GM12878 (cell line): ENCODE measurements around the gene PRRC2C. TPM values are rescaled to one million over a fixed set of nuclear protein-coding genes. Genes with fewer than 3 reads are reported as not detected.

Experiments used
- CREB1 ChIP-seq: IDR thresholded peaks from 2 replicates; pipeline ENCODE4 v1.6.1; 2012; ENCODE audit warnings: low read depth, mild to moderate bottlenecking, inconsistent platforms
- FOXM1 ChIP-seq: IDR thresholded peaks from 2 replicates; pipeline ENCODE4 v1.6.1; 2012; ENCODE audit warnings: low read depth, mild to moderate bottlenecking, inconsistent platforms, low read length, moderate library complexity
- GATAD2B ChIP-seq: fragments of 450-650 bp; conservative IDR thresholded peaks from 2 replicates; pipeline ENCODE4 v1.6.1; 2017; ENCODE audit warnings: low read depth, mild to moderate bottlenecking, moderate library complexity
- KDM1A ChIP-seq: fragments of 200-600 bp; sonication (generic); IDR thresholded peaks from 2 replicates; pipeline ENCODE4 v1.6.1; 2016; ENCODE audit warnings: borderline replicate concordance
- LARP7 ChIP-seq: fragments of 450-650 bp; IDR thresholded peaks from 2 replicates; pipeline ENCODE4 v1.6.1; 2017; ENCODE audit warnings: mild to moderate bottlenecking
- NR2C2 ChIP-seq: IDR thresholded peaks from 2 replicates; pipeline ENCODE4 v1.6.1; 2011; ENCODE audit warnings: borderline replicate concordance, low read depth; ENCODE audit not compliant: control insufficient read depth, insufficient read length
- POLR2AphosphoS5 ChIP-seq: IDR thresholded peaks from 2 replicates; pipeline ENCODE4 v1.6.1; 2011; ENCODE audit warnings: mild to moderate bottlenecking, low read length, inconsistent platforms
- RAD51 ChIP-seq: fragments of 450-650 bp; IDR thresholded peaks from 2 replicates; pipeline ENCODE4 v1.6.1; 2016; ENCODE audit warnings: moderate library complexity, mild to moderate bottlenecking, inconsistent platforms
- SMAD5 ChIP-seq: IDR thresholded peaks from 2 replicates; pipeline ENCODE4 v1.6.1; 2016; ENCODE audit warnings: antibody characterized with exemption, low read depth
- TCF7 ChIP-seq: IDR thresholded peaks from 2 replicates; pipeline ENCODE4 v1.6.1; 2014; ENCODE audit warnings: antibody characterized with exemption, borderline replicate concordance
- ZNF687 ChIP-seq: fragments of 450-650 bp; IDR thresholded peaks from 2 replicates; pipeline ENCODE4 v1.6.1; 2017; ENCODE audit warnings: mild to moderate bottlenecking, moderate library complexity
- polyA plus RNA-seq, 11 experiments: library from polyadenylated mRNA; depleted of rRNA in 4 of 11; unstranded in 6 of 11; stranded (reverse) in 5 of 11; fragments of >200 nt; fragmentation: Nextera tagmentation in 4 of 11; fragmentation: Illumina TruSeq in 1 of 11; extraction: Ambion mirVana in 4 of 11; extraction: Trizol in 1 of 11; gene quantifications; 1 replicate in 1 of 11; 2 replicates in 10 of 11; pipeline versions ENCODE4 v1.2.1 to v1.2.3, GENCODE V29; 2011 to 2016; ENCODE audit warnings: inconsistent platforms in 2 of 11, missing spikeins in 2 of 11, low read depth in 1 of 11
- total RNA-seq, 4 experiments: library from RNA; depleted of rRNA in 3 of 4; stranded (reverse); fragments of >200 nt in 3 of 4; fragmentation: Illumina TruSeq in 1 of 4; extraction: Trizol in 1 of 4; gene quantifications; 2 replicates each; pipeline versions ENCODE4 v1.2.1 to v1.2.3, GENCODE V29; 2013 to 2021

The PRRC2C gene
- total and polyA plus RNA-seq, 10 of the 15 experiments (the other 5 are each of a cell fraction or from before 2014, with no cell fraction given) = 53.4 to 182 (median 91.8) TPM

DNA sequence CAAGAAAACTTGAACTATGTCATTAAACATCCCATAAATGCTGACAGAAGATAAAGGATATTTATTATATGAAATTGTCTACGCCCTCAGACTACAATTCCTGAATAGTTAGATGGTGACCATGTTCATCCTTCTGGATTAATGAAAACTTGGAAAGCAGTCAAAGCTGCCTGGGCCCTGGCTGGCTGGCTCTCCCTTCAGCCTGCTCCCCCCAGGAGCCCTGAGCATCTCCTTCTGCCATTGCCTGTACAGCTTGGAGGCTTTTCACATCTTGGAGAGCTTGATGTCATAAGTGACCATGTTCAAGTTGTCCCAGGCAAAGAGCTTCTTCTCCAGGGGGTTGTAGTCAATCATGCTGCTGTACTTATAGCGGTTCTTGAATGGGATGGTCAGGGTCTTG, 150.3 kb downstream of the PRRC2C start (continued):
- TF ChIP-seq ZNF687 (no peak), NR2C2 (no peak), RAD51 (no peak), CREB1 (no peak), SMAD5 (no peak), POLR2AphosphoS5 (no peak), GATAD2B (no peak), FOXM1 (no peak), TCF7 (no peak), KDM1A (no peak), LARP7 (no peak)
